Left lung (tissue), 10 donors: ENCODE results near the gene GLRA1. TPM values are rescaled to one million over a fixed set of nuclear protein-coding genes. Genes with fewer than 3 reads are reported as not detected.

Experiments
- ATAC-seq: fragments of 200-7000 bp; cut with Tn5 transposase; one replicate; pipeline ENCODE4 v1.9.1; 2020; ENCODE audit warnings: moderate library complexity
- DNase-seq, 4 donors: peaks; one replicate each; pipeline ENCODE4 v3.0.0-alpha.2; 2013 to 2020
- H3K27ac ChIP-seq, 2 donors: fragments of 200-600 bp; sonication (generic) in 1 of 2; one replicate each; pipeline versions ENCODE4 v1.5.0 to v1.8.0; 2020 to 2021
- H3K27me3 ChIP-seq, 2 donors: fragments of 200-600 bp; sonication (generic) in 1 of 2; one replicate each; pipeline versions ENCODE4 v1.5.0 to v1.8.0; 2020 to 2021
- H3K36me3 ChIP-seq, 2 donors: fragments of 200-600 bp; sonication (generic) in 1 of 2; one replicate each; pipeline versions ENCODE4 v1.5.0 to v1.8.0; 2020 to 2021
- H3K4me1 ChIP-seq, 2 donors: fragments of 200-600 bp; one replicate each; pipeline ENCODE4 v1.8.0; 2021
- H3K4me3 ChIP-seq, 2 donors: fragments of 200-600 bp; sonication (generic) in 1 of 2; one replicate each; pipeline versions ENCODE4 v1.5.0 to v1.8.0; 2020 to 2021; ENCODE audit warnings: mild to moderate bottlenecking in 1 of 2
- H3K9me3 ChIP-seq, 2 donors: fragments of 200-600 bp; sonication (generic) in 1 of 2; one replicate each; pipeline versions ENCODE4 v1.5.0 to v1.8.0; 2020 to 2021
- CTCF ChIP-seq, 2 donors: fragments of 200-600 bp; sonication (generic) in 1 of 2; IDR thresholded peaks; one replicate each; pipeline versions ENCODE4 v1.5.0 to v1.8.0; 2021; ENCODE audit warnings: antibody characterized with exemption in 2 of 2
- intact Hi-C, 2 donors: fragments of 100-400 bp; cut with DNase I; formaldehyde crosslinking; loops; one replicate each; pipeline versions ENCODE4 v1.11.2 to v1.14.2; 2022
- polyA plus RNA-seq, 6 donors: library from polyadenylated mRNA; unstranded; fragments of 120-200 nt; gene quantifications; one replicate each; pipeline ENCODE4 v1.2.1, GENCODE V29; 2013; ENCODE audit not compliant: insufficient read length in 6 of 6
- total RNA-seq, 2 donors: library from RNA; stranded (reverse); fragmentation: NEBNext Ultra II Directional; extraction: Animal tissue kit (Norgen Biotek cat#: 25700); gene quantifications; one replicate each; pipeline ENCODE4 v1.2.1, GENCODE V29; 2021
- donor health status: DM: no; HTN: yes; CAD: no.
- donor health status: DM: no; HTN: no; CAD: no.

The GLRA1 gene
- total and polyA plus RNA-seq, 8 donors, result 0.08 to 0.10 TPM; not detected in 6

- H3K36me3 ChIP-seq, result no peaks in the 10 kb centered on the region
- TF ChIP-seq CTCF (IDR thresholded peaks at IDR 0.05), result no peak
- H3K27ac ChIP-seq, result no peak overlapping the region
- no peak for DNase-seq
- ATAC-seq, result no peak
- H3K4me1 ChIP-seq, result no peaks in the 10 kb centered on the region
- H3K27me3 ChIP-seq, result no peaks in the 10 kb centered on the region
- H3K4me3 ChIP-seq, result no peak overlapping the region
- intact Hi-C loops, result no loop called here
- H3K9me3 ChIP-seq, result no peaks in the 10 kb centered on the region
Observed at GRCh38 chr5:151892393-151892792, 32.3 kb downstream of the GLRA1 start.

GRCh38 chr5:151890299-151890698 lies 34.4 kb downstream of the GLRA1 start:
- no peak for DNase-seq
- no peak for TF ChIP-seq CTCF (IDR thresholded peaks at IDR 0.05)
- intact Hi-C loops, result no loop called here
- no peak for ATAC-seq
- Histone ChIP-seq H3K27ac (no peak overlapping the region), H3K36me3 (no peaks in the 10 kb centered on the region), H3K27me3 (no peaks in the 10 kb centered on the region), H3K4me1 (no peaks in the 10 kb centered on the region), H3K9me3 (no peaks in the 10 kb centered on the region), H3K4me3 (no peak overlapping the region)

- intact Hi-C loops, result no loop called here
Observed at GRCh38 chr5:151889614-151890013, 35.0 kb downstream of the GLRA1 start.

GRCh38 chr5:151886546-151887275 lies 37.9 kb downstream of the GLRA1 start:
- no peaks in the 10 kb centered on the region for H3K9me3 ChIP-seq
- H3K4me1 ChIP-seq, result no peaks in the 10 kb centered on the region
- no peak overlapping the region for H3K4me3 ChIP-seq
- no peak overlapping the region for H3K27ac ChIP-seq
- no peaks in the 10 kb centered on the region for H3K27me3 ChIP-seq
- intact Hi-C loops, result no loop called here
- TF ChIP-seq CTCF (IDR thresholded peaks at IDR 0.05), result no peak
- DNase-seq (no peak), ATAC-seq (no peak)
- no peaks in the 10 kb centered on the region for H3K36me3 ChIP-seq

More at GRCh38 chr5:151889614-151890013, 35.0 kb downstream of the GLRA1 start:
- no peak for TF ChIP-seq CTCF (IDR thresholded peaks at IDR 0.05)
- no peaks in the 10 kb centered on the region for H3K9me3 ChIP-seq
- H3K36me3 ChIP-seq, result no peaks in the 10 kb centered on the region
- ATAC-seq (no peak), DNase-seq (no peak)
- H3K27ac ChIP-seq, result no peak overlapping the region
- no peak overlapping the region for H3K4me3 ChIP-seq
- no peaks in the 10 kb centered on the region for H3K4me1 ChIP-seq
- H3K27me3 ChIP-seq, result no peaks in the 10 kb centered on the region

- intact Hi-C loops, result no loop called here
- DNase-seq (no peak), ATAC-seq (no peak)
- H3K4me1 ChIP-seq, result no peaks in the 10 kb centered on the region
- no peak for TF ChIP-seq CTCF (IDR thresholded peaks at IDR 0.05)
- H3K27ac ChIP-seq, result no peak overlapping the region
- H3K27me3 ChIP-seq, result no peaks in the 10 kb centered on the region
- no peaks in the 10 kb centered on the region for H3K36me3 ChIP-seq
- H3K4me3 ChIP-seq, result no peak overlapping the region
- no peaks in the 10 kb centered on the region for H3K9me3 ChIP-seq
Observed at GRCh38 chr5:151885138-151885908, 39.3 kb downstream of the GLRA1 start.
